Measurements from ENCODE around the gene C1QTNF5. TPM values are rescaled to one million over a fixed set of nuclear protein-coding genes. Genes with fewer than 3 reads are reported as not detected.

C1QTNF5 gene
- total RNA-seq, 5 donors from 2014 or later (not counting 1 experiment from before 2014, with no cell fraction given), result not detected

DNA sequence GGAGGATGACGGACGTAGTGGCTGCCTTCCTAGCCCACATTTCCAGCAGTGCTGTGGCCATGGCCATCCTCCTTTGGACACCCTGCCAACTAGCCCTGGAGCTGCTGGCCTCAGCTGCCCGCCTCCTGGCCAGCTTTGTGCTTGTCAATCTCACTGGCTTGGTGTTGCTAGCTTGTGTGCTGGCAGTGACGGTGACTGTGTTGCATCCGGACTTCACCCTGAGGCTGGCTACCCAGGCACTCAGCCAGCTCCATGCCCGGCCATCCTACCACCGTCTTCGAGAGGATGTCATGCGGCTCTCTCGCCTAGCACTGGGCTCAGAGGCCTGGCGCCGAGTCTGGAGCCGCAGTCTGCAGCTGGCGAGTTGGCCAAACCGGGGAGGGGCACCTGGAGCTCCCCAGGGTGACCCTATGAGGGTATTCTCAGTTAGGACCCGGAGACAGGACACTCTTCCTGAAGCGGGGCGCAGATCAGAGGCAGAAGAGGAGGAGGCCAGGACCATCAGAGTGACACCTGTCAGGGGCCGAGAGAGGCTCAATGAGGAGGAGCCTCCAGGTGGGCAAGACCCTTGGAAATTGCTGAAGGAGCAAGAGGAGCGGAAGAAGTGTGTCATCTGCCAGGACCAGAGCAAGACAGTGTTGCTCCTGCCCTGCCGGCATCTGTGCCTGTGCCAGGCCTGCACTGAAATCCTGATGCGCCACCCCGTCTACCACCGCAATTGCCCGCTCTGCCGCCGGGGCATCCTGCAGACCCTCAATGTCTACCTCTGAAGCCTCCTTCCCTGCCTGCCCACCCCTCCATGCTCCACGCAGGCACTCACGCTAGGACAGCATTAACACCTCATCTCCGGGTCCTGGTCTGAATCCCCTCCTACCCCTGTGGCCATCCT lies 4.8 kb downstream of the C1QTNF5 start:
- POLR2A ChIA-PET, result no interaction called here

DNA sequence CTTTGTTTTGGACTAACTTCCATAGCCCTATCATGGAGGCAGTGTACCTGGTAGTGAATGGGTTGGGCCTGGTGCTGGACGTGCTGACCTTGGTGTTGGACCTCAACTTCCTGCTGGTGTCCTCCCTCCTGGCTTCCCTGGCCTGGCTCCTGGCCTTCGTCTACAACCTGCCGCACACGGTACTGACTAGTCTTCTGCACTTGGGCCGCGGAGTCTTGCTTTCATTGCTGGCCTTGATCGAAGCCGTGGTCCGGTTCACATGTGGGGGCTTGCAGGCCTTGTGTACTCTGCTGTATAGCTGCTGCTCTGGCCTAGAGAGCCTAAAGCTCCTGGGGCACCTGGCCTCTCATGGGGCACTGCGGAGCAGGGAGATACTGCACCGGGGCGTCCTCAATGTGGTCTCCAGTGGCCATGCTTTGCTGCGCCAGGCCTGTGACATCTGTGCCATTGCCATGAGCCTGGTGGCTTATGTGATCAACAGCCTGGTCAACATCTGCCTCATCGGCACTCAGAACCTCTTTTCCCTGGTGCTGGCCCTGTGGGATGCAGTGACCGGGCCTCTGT lies 5.5 kb downstream of the C1QTNF5 start:
- ATAC-seq (replicated peaks in 1 of 4), result no peak
- Histone ChIP-seq H3K27me3 (replicated peaks in 1 of 2; ENCODE audit: control insufficient read depth in 2 of 2, extremely low read depth in 1 of 2, insufficient read depth in 2 of 2, low read length in 1 of 2) (peaks cover 4 to 23% of the 10 kb centered on the region in 2 experiments), H3K4me3 (ENCODE audit: control insufficient read depth in 1 of 2, extremely low read depth in 1 of 2, low read length in 1 of 2) (peak overlapping the region; percentile 77 to 95), H3K4me1 (ENCODE audit: control insufficient read depth in 1 of 2, extremely low read depth in 1 of 2, insufficient read depth in 2 of 2, low read length in 2 of 2) (peaks cover 13 to 46% of the 10 kb centered on the region in 2 experiments), H3K9me3 (no peaks in the 10 kb centered on the region), H3K36me3 (ENCODE audit: control insufficient read depth in 2 of 2, extremely low read depth in 1 of 2, insufficient read depth in 1 of 2, low read length in 1 of 2) (peaks cover 2 to 6% of the 10 kb centered on the region in 2 donors), H3K27ac (ENCODE audit: low read length) (peak overlapping the region; percentile 60)
- Mint-ChIP-seq H3K9me3 (no peaks in the 10 kb centered on the region), H3K4me3 (peak overlapping the region; percentile 93 to 99 (median 98)), H3K4me1 (peaks cover 31 to 51% (median 37%) of the 10 kb centered on the region in 3 donors), H3K36me3 (peaks cover 3% of the 10 kb centered on the region), H3K27me3 (peaks cover 11 to 17% of the 10 kb centered on the region in 2 donors), H3K27ac (peak overlapping the region; percentile 92 to 93)
- CTCF ChIA-PET, result interaction anchor here in 1 of 2 donors (0.6 kb wide), 1 partner anchor 233 kb away, joined by 3 read pairs; the partner anchor contains the start of gene DPAGT1
- DNase-seq, result no peak
- 88% methylated on average over 15 of the region's 15 CpGs for WGBS (ENCODE audit: insufficient coverage)
- POLR2A ChIA-PET, result no interaction called here

More for the DNA sequence above, 4.8 kb downstream of the C1QTNF5 start:
- Mint-ChIP-seq H3K4me1 (peaks cover 34 to 53% (median 38%) of the 10 kb centered on the region in 3 donors), H3K9me3 (no peaks in the 10 kb centered on the region), H3K36me3 (peaks cover 3% of the 10 kb centered on the region), H3K4me3 (peak overlapping the region; percentile 93 to 99 (median 98)), H3K27ac (no peak overlapping the region), H3K27me3 (peaks cover 7 to 16% of the 10 kb centered on the region in 2 donors)
- H3K4me1 ChIP-seq (ENCODE audit: control insufficient read depth in 1 of 2, extremely low read depth in 1 of 2, insufficient read depth in 2 of 2, low read length in 2 of 2), result peaks cover 14 to 53% of the 10 kb centered on the region in 2 experiments
- no peak overlapping the region for H3K4me3 ChIP-seq (ENCODE audit: control insufficient read depth in 1 of 2, extremely low read depth in 1 of 2, low read length in 1 of 2)
- CTCF ChIA-PET, result interaction anchor here in 1 of 2 donors (0.6 kb wide), 1 partner anchor 234 kb away, joined by 3 read pairs; the partner anchor contains the start of gene DPAGT1
- 97% methylated on average over 25 of the region's 30 CpGs for whole genome bisulfite sequencing (ENCODE audit: insufficient coverage)
- H3K27ac ChIP-seq (ENCODE audit: low read length), result no peak overlapping the region
- no peak for ATAC-seq (replicated peaks in 1 of 4)
- H3K36me3 ChIP-seq (ENCODE audit: control insufficient read depth in 2 of 2, extremely low read depth in 1 of 2, insufficient read depth in 1 of 2, low read length in 1 of 2), result peaks cover 2 to 6% of the 10 kb centered on the region in 2 donors
- DNase-seq, result no peak
- H3K27me3 ChIP-seq (replicated peaks in 1 of 2; ENCODE audit: control insufficient read depth in 2 of 2, extremely low read depth in 1 of 2, insufficient read depth in 2 of 2, low read length in 1 of 2), result peaks cover 4 to 30% of the 10 kb centered on the region in 2 experiments
- no peaks in the 10 kb centered on the region for H3K9me3 ChIP-seq

DNA sequence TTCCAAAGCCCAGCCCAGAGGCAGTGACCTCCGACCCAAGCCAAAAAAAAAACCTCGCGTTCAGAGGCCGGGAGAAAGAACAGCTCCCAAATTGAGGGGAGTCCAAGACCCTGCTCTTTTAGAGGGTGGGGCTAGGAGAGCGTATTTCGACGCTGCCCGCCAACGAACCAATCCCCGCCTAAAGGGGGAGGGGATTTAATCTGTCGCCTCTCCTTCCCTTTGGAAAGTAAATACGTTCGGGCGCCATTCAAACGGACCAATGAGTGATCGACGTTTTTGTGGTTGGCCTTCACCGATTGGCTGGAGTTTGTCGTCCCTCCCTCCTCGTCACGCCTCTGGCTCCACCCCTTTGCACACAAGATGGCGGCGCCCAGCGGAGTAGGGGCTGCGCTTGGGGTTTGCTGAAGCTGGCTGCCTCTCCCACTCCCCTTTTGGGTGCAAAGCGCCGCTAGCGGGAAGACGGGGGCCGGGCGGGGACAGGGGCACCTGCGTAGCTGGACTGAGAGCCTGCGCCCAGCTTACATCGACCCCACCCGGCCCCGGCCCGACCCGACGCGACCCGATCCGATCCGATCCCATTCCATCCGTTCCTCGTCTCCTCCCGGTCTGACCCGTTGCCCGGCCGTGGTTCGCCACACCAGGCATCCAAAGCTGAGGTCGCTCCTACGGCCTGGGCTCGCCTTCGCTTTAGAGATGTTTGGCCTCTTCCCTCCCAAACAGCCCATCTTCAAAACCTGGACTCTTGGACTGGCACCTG lies 6.3 kb downstream of the C1QTNF5 start, which contains the start of gene RNF26:
TSS of gene RNF26 (plus strand) at position 354 of the 757 bp plus-strand sequence. CDS start 596 bp downstream, outside the sequence.
- Histone ChIP-seq H3K4me1 (ENCODE audit: control insufficient read depth in 1 of 2, extremely low read depth in 1 of 2, insufficient read depth in 2 of 2, low read length in 2 of 2) (peaks cover 5 to 38% of the 10 kb centered on the region in 2 experiments), H3K9me3 (no peaks in the 10 kb centered on the region), H3K36me3 (ENCODE audit: control insufficient read depth in 2 of 2, extremely low read depth in 1 of 2, insufficient read depth in 1 of 2, low read length in 1 of 2) (peaks cover 2 to 6% of the 10 kb centered on the region in 2 donors), H3K27ac (ENCODE audit: low read length) (peak within 1 kb of the TSS; percentile 60), H3K4me3 (ENCODE audit: control insufficient read depth in 1 of 2, extremely low read depth in 1 of 2, low read length in 1 of 2) (peak within 1 kb of the TSS; percentile 77 to 95), H3K27me3 (replicated peaks in 1 of 2; ENCODE audit: control insufficient read depth in 2 of 2, extremely low read depth in 1 of 2, insufficient read depth in 2 of 2, low read length in 1 of 2) (peaks cover 4 to 16% of the 10 kb centered on the region in 2 experiments)
- POLR2A ChIA-PET, result interaction anchor here in 1 of 2 donors (0.6 kb wide), 1 partner anchor 1031 kb away, joined by 3 read pairs; no protein-coding TSS in a partner anchor
- Mint-ChIP-seq H3K4me3 (peak within 1 kb of the TSS; percentile 93 to 99 (median 98)), H3K9me3 (no peaks in the 10 kb centered on the region), H3K4me1 (peaks cover 30 to 49% (median 35%) of the 10 kb centered on the region in 3 donors), H3K27me3 (peaks cover 16% of the 10 kb centered on the region in 2 donors), H3K36me3 (peaks cover 3% of the 10 kb centered on the region), H3K27ac (peak within 1 kb of the TSS; percentile 92 to 93)
- ATAC-seq (replicated peaks in 1 of 4) (peak; percentile 95 to 97 (median 96)), DNase-seq (peak; percentile 83 to 98 (median 91))
- CTCF ChIA-PET, result interaction anchor here in 1 of 2 donors (0.7 kb wide), 1 partner anchor 250 kb away, joined by 5 read pairs; the partner anchor contains the start of gene HMBS
- under 1% methylated on average over 53 of the region's 54 CpGs for WGBS (ENCODE audit: insufficient coverage)

DNA sequence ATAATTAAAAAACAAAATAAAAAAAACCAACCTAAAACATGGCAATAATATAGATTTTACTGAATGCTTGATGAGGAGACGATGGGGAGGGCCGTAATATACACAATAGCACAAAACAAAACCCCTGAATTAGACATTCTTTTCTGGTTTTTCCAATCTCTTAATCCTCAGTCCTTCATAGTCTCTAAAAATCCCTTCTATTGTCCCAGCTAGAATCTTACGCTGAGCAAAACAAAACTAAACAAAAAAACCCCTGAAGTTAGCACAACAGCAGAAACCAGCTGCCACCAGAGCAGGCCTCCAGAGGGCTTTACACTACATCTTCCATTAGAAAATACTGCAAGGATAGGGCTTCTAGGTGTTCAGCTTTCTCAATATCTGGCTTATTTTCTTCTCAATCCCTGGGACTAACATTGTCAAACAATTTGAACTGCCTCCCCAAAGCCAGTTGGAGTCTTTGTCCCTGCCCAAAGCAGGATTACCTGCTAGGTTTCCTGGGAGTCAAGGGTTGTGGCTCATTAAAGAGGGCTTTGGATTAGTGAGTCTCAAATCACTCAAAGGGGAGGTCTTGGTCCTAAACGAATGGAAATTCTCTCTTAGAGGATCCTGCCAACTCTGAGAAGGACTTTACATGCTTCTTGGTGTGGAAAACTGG lies 8.4 kb downstream of the C1QTNF5 start:
- peaks cover 3% of the 10 kb centered on the region for H3K36me3 Mint-ChIP-seq
- H3K4me1 ChIP-seq (ENCODE audit: control insufficient read depth in 1 of 2, extremely low read depth in 1 of 2, insufficient read depth in 2 of 2, low read length in 2 of 2), result peaks cover 5 to 20% of the 10 kb centered on the region in 2 experiments
- DNase-seq (no peak), ATAC-seq (replicated peaks in 1 of 4) (no peak)
- ChIA-PET POLR2A (interaction anchor here in 1 of 2 donors (0.7 kb wide), 1 partner anchor 18 kb away, joined by 3 read pairs; no protein-coding TSS in a partner anchor), CTCF (no interaction called here)
- H3K9me3 ChIP-seq, result no peaks in the 10 kb centered on the region
- peak overlapping the region in 1 of 2 donors; percentile 49 for H3K27ac Mint-ChIP-seq
- H3K9me3 Mint-ChIP-seq, result no peaks in the 10 kb centered on the region
- H3K27me3 ChIP-seq (replicated peaks in 1 of 2; ENCODE audit: control insufficient read depth in 2 of 2, extremely low read depth in 1 of 2, insufficient read depth in 2 of 2, low read length in 1 of 2), result peaks cover 0 to 2% of the 10 kb centered on the region in 2 experiments
- WGBS (ENCODE audit: insufficient coverage), result 92% methylated on average over 2 of the region's 4 CpGs
- H3K36me3 ChIP-seq (ENCODE audit: control insufficient read depth in 2 of 2, extremely low read depth in 1 of 2, insufficient read depth in 1 of 2, low read length in 1 of 2), result peaks cover 2 to 6% of the 10 kb centered on the region in 2 donors
- H3K27me3 Mint-ChIP-seq, result peaks cover 10 to 16% of the 10 kb centered on the region in 2 donors
- peak overlapping the region in 2 of 3 donors; percentile 93 to 99 for H3K4me3 Mint-ChIP-seq
- H3K4me3 ChIP-seq (ENCODE audit: control insufficient read depth in 1 of 2, extremely low read depth in 1 of 2, low read length in 1 of 2), result no peak overlapping the region
- peaks cover 19 to 34% (median 27%) of the 10 kb centered on the region in 3 donors for H3K4me1 Mint-ChIP-seq
- no peak overlapping the region for H3K27ac ChIP-seq (ENCODE audit: low read length)

DNA sequence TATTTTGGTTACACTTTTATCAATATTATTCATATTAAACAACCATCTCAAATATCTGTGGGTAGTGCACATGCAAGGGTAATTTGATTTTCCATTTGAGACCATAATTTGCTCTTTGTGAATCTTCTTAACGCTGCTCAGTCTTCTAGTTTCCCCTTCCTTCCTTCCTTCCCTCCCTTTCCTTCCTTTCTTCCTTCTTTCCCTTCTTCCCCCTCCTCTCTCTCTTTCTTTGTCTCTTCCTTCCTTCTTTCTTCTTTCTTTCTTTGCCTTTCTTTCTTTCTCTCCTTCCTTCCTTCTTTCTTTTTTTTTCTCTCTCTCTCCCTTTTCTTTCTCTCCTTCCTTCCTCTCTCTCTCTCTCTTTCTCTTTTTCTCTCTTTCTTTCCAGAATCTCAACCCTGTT lies 10.4 kb downstream of the C1QTNF5 start:
- 31% methylated on average over 1 of the region's 1 CpG for WGBS (ENCODE audit: insufficient coverage)
- H3K27ac ChIP-seq (ENCODE audit: low read length), result no peak overlapping the region
- H3K4me3 ChIP-seq (ENCODE audit: control insufficient read depth in 1 of 2, extremely low read depth in 1 of 2, low read length in 1 of 2), result no peak overlapping the region
- H3K9me3 ChIP-seq, result no peaks in the 10 kb centered on the region
- ChIA-PET POLR2A (no interaction called here), CTCF (no interaction called here)
- Mint-ChIP-seq H3K9me3 (no peaks in the 10 kb centered on the region), H3K27me3 (peaks cover 10 to 16% of the 10 kb centered on the region in 2 donors), H3K36me3 (no peaks in the 10 kb centered on the region), H3K4me1 (peaks cover 14 to 21% (median 15%) of the 10 kb centered on the region in 3 donors), H3K4me3 (no peak overlapping the region), H3K27ac (no peak overlapping the region)
- ATAC-seq (replicated peaks in 1 of 4), result no peak
- peaks cover 5 to 13% of the 10 kb centered on the region in 2 experiments for H3K4me1 ChIP-seq (ENCODE audit: control insufficient read depth in 1 of 2, extremely low read depth in 1 of 2, insufficient read depth in 2 of 2, low read length in 2 of 2)
- H3K27me3 ChIP-seq (replicated peaks in 1 of 2; ENCODE audit: control insufficient read depth in 2 of 2, extremely low read depth in 1 of 2, insufficient read depth in 2 of 2, low read length in 1 of 2), result peaks cover 0 to 2% of the 10 kb centered on the region in 2 experiments
- H3K36me3 ChIP-seq (ENCODE audit: control insufficient read depth in 2 of 2, extremely low read depth in 1 of 2, insufficient read depth in 1 of 2, low read length in 1 of 2), result no peaks in the 10 kb centered on the region
- DNase-seq, result no peak

Measured in T-cell (primary cell).